NCI-H2171 treated with DMSO at 0.1 percent for 48 hours (cell line): Measurements from ENCODE around the gene PEMT.
A peak's percentile ranks its signal among the peaks of the same experiment; 100 is the strongest.

ENCODE experiments used
- DNase-seq: peaks from one replicate; lab custom pipeline; 2025; lab: John Stamatoyannopoulos, UW

Gene PEMT

DNA sequence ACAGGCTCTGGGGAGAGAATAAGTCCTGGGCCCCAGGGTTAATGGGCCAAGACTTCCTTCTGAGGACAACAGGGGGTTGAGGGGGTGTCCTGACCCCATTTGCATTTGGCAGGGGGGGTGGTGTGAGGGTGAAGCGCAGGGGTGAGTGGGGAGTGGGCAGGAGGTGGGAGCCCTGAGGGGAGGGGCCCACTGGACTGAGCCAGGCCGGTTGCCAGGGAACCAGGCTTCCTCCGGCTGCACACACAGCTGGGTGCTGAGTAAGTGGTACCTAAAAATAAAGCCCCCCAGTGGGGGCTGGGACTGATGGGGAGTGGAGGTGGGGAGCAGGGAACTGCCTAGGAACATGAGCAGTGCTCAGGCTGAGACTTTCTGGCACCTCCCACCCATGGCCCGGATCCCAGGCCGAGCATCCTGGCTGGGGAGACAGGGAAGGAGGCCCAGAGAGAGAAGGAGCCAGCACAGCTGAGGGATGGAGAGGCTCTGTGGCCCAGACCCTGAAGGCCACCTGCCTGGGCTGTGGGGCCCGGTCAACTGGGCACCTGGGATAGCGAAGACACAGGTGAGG lies 87.9 kb downstream of the PEMT start:
- DNase-seq = no peak

DNA sequence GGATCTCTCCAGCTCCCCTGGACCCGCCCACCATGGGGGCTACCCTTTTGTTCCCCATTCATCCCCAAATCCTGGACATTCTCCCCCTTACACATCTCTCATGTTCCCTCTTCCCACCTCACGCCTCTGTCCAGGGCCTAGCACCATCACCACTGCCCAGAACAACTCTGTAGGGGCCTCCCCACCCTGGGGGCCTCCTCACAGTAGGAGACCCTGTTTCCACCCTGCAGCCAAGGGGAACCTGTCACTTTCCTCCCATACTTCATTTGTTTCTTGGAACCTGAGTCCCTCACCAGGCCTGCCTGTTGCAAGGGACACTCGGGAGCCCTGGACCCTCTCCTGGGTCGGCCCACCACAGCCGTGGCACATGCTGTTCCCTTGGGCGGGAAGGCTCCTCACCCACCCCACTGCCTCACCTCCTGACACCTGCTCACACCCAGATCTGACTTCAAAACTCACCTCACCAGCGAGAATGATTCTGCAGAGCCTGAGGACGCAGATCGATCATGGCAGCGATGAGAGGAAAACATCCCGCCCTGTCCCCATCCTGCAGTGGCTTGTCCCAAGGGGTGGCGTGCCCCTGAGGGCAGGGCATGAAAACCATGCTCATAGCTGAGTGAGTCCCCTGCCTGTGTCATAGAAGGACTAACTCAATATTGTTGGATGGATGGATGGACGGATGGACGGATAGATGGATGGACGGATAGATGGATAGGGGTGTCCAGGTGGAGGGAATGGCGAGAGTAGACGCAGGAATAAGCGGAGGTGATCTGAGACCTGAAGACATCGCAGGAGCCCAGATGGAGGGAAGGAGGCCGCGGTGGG lies 88.6 kb downstream of the PEMT start:
- no peak for DNase-seq

DNA sequence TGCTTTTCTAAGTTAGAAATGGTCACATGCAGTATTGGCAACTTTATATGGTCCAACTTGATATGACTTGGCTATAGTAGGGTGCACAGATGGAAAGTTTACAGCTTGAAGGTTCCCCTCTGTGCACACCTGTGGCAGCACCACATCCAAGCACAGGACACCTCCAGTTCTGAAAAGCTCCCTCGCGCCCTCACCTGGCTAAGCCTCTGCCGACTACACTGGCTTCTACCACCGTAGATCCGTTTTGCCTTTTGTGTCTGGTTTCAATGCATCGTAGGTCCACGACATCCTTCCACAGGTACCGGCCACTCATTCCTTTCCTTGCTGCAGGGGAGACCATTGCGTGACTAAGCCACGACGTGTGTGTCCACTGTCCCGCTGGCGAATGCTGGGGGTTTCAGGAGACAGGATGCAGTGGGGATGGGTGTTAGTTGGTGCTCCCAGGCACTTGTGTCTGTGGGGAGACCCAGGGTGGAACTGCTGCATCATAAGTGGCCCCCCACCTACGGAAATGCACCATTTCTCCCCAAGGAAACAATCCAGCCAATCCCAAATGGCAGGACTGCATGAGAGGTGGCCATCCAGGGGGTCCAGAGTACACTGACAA lies 90.4 kb downstream of the PEMT start:
- DNase-seq = no peak

DNA sequence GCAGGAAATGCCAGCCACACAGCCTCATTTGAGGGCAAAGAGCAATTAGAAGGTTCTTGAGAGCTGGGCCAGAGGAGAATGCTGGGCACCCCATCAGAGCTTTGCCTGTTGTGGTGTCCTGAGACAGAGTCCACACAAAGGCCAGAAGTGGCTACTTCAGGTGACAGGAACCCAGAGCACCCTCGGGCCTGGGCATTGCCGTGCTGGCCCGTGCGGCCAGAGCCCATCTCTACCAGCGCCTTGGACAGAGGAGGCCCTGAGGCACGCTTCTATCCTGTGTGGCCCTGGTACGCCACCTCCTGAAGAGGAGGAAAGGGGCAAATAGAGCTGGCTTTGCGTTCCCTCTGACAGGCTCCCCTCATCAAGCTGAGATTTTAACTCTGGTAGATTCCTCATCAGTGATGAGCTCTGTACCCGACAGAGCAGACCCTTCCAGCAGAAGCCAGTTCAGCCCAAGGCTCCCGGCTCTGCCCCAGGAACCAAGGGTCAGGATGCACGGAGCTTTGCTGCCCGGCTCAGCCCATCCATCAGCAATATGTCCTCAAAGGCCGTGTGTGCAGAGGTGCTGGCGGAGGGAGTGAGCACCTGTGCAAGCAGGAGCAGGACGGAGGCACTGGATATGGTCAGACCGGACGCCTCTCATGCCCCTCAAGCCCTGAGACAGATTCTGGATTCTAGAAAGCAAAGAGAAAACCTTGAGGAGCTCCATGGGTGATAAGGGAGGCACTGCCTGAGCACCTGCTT lies 91.9 kb downstream of the PEMT start:
- no peak for DNase-seq

DNA sequence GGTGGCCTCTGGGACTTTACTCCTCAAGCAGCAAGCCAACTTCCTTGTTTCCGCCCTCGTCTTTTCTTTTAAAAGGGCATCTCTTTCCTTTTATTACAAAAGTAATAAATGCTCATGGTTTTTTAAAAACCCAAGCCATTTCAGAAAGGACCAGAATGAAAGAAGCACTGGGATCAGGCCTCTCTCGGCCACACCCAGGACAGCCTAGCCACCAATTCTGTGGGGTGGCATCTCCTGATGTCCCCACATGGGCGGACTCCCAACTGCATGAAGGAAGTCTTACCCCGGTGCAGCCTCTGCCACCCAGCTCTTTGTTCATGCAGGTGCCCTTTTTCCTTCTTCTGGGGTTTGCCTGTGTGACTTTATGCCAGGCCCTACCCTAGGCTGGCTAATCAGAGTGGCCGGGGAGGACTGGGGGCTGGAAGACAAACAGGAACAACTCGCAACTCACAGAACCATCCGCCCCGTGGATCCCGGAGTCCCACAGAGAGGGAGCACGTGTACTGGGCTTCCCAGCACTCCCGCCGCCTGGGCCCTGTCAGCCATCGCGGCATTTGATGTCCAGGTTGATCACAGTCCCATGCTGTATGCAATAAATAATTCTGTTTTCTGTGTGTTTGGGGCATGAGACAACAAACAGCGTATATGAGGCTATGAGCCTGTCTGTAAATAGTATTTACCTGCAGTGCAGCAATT lies 92.8 kb downstream of the PEMT start:
- no peak for DNase-seq

DNA sequence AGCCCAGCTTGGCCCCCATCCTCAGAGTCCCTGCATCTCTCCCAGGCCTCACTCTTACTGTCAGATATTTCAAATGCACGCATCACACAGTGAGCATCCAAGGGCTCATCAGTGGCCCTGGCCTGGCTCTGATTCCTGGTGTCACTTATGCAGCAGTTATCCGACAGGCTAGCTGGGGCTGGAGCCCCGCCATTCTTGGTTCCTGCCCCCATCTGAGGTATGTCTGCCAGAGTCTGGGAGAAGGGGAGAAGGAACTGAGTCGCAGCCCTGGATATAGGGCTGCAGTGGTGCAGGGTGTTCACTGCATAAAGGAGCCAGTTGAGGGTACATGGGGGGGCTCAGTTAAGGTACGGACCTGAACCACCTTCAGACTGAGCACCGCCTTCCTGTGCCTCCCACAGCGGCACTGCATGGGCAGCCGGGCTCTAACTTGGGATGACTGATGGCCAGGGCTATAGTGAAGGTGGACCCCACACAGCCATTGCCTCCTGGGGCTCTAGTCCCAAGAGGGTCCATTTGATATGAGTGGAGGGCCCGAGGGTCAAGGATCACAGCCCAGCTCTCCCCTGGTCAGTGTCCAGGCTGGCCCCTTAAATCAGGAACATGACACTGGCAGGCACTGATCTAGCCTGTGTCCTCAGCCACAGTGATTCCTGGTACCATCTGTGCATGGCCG lies 93.5 kb downstream of the PEMT start:
- no peak for DNase-seq

DNA sequence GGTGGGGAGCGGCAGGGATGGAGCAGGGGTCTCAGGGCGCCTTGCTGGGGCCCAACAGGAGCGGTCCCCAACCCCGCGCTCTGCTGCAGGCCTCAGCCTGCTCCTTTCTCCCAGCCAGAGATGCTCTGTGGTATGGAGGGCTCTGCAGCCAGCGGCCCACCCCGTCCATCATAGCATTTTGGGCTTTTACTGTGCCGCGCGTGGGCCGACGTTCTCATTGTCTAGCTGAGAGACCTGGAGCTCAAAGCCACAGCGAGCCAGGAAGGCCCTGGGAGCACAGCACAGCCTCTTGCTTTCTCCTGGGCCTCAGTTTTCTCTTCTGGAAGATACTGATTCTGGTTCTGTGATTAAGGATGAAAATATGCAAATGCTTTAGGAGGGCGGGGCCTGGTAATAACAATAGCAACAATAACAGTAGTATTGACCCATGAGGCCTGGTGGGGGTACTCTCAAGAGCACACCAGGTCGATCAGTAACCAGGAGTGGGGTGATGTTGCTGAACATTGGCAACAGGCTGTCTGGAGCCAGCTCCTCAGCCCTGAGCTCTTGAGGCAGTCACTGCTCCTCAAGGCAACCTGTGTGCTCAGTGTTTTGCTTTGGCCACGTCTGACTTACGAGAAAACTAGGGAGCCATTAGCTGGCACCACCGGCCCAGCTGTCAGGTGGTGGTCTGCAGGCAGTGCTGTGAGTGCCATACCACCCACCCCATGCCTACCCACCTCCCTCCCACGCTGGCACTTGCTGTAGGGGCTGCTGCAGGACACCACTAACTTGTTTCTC lies 94.3 kb downstream of the PEMT start:
- no peak for DNase-seq

DNA sequence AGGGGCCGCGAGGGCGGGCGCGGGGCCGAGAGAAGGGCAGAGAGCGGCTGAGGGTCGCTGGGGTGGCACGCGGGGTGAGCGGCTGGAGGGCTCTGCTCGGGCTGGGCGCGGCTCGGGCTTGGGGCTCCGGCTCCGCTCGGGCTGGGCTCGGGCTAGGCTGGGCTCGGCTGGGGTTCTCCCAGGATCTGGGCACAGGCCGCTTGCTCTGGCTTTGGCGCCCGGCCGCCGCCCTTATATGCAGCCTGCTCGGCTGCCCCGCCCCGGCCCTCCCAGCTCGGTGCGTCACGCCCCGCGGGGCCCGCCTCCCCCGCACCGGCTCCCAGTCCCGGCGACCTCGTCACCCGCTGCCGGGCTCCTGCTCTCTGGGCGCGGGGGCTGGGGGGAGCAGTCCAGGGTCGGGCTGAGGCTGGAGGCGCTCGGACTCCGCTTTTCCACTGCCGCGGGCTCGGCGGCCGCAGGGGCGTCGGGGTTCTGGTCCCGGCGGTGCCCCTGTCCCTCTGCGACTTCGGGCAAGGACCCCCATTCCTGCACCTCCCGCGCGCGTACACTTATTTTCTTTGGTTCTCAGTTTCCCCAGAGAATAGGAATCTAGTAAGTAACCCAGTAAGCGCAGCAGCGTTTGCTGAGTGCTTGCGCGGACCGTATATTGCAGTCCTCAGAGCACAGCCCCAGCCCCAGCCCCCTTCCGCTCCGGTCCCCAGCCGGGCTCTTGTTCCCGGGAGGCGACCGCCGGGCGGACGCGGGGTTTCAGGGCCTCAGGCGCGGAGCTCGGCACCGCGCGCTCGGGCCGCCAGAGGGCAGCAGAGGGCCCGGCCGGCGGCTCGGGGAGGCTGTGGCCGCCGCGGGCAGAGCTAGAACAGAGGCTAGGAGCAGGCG lies 95.1 kb downstream of the PEMT start, which contains the start of gene RASD1:
Gene RASD1, minus strand, starts transcription at position 207 of the 876 bp plus-strand sequence. CDS start 214 bp downstream, outside the sequence.
- DNase-seq = peak; percentile 78

DNA sequence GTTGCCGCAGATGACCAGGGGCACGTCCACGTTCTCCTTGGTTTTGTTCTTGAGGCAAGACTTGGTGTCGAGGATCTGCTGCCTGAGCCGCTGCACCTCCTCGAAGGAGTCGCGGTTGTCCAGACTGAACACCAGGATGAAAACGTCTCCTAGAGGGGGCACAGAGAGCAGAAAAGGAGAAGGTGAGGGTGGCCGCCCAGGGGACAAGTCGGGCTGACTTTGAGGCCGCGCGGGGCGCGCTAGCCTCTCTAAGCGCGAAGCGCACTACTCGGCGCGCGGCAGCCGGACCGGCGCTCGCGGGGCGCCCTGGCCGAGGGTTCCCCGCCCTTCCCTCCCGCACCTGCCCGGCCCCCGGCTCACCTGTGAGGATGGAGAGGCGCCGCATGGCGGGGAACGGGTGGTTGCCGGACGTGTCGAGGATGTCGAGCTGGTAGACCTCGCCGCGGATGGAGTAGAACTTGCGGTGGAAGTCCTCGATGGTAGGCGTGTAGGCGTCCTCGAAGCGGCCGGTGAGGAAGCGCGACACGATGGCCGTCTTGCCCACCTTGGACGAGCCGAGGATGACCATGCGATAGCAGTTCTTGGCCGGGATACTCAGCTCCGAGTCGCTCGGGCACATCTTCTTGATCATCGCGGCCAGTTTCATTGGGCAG lies 95.8 kb downstream of the PEMT start:
- DNase-seq = peak; percentile 43

DNA sequence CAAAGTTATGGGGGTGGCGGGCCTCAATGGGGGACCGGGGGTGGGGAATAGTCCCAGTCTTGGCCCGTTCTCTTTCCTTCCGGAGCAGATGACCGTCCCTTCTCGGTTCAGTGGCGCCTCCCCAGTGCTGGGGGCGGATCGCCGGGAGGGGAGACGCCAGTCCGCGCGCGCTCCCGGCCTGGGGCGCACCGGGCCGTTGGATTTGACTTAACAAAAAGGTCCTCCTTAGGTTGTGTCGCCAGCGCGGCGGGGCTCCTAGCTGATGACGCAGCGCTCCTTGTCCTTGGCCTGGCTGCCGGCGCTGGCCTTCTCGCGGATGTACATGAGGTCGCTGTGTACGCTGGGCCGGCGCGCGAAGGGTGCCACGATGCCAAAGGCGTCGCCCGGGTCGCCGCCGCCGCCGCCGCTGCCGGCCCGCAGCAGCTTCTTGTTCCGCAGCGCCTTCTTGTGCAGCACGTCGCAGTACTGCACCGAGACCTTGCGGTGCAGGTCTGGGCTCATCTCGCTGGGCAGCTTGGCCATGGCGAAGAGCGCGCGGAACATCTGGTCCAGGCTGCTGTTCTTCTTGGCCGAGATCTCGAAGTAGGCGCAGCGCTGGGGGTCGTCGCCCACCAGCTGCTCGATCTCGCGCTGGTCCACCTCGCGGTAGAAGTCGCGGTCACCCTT lies 96.5 kb downstream of the PEMT start:
- peak; percentile 43 for DNase-seq

DNA sequence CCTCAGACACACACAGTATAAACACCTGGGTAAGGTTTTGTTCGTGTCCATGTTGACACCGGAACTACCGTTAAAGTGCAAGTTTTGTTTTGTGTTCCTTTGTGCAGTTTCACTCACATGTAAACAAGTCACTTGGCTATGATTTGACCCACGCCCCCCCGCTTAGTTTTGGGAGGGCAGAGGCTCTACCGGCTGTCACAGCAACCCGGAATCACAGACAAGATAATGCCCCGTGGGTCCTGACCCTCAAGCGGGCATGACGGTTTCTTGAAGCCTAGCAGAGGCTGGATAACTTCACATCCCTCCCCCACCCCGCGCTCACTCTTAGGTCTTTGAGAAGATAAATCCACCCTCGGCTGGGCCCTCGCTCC lies 97.0 kb downstream of the PEMT start:
- no peak for DNase-seq

DNA sequence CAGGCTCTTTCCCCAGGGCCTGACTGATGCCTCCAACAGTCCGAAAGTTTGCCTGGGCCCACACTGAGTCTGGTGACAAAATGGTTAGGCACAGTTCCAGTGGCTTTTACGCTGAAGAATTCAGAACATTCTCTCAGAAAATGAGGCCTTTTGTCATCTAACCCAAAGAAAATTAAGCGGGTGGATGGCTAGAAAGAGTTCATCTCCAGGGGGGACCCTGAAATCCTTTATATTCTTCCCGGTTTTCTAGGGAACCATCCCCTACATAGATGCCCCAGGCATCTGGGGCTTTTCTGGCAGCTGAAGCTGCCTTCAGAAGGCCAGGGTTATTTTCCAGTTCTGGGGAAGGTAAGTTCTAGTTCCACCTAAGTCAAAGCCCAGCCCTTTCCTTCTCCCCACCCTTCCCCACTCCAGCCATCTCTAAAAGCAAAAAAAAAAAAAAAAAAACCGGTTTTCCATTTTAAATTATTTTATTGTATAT lies 97.5 kb downstream of the PEMT start:
- DNase-seq = no peak

DNA sequence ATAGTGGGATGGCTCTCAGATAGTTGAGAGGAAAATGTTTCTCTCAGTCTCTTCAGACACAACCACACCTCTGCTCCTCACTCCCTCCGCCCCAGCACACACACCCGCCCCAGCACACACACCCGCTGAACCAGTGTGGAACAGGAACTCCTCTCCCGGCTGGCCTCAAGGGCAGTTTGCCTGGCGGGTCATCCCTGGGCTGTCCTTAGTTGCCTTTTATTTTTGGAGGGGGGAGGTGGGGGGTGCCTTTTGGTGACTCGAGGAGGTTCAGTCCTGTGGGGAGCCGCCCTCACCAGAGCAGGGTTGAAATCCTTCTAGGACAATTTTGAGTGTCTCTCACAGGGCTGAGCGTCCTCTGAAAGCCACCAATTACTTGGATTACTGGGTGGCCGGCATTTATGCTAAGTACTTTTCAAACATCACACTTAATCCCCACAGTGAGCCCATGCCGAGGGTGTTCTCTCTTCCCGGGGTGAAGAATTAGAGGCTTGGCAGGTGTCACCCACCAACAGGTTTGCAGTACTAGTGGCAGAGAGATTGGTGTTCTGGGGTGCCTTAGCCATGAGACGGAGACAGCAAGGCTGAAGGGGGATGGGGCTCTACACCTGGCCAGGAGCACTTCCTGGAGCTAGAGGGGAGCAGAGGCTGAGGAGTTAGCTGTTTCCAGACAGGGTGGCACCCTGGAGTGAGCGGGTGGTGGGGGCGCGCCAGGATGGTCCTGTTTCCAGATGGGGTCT lies 98.1 kb downstream of the PEMT start:
- DNase-seq = no peak

DNA sequence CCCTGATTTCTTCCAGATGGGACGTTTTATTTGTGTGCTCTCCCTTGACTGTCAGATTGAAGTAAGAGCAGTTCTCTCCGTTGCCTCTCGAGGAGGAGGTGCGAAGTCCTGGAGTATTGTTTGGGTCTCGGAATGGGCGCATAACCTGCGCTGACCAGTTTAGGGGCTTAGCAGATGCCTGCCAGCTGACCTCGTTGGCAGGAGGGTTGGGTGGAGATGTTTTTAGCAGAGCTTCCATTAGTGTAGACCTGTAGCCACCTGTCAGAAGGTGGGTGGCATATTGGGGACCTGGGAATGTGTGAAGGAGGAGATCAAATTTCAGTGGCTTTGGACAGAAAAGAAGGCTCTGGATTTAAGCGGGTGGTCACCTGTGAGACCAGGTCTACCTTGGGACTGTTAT lies 98.9 kb downstream of the PEMT start:
- DNase-seq = no peak

DNA sequence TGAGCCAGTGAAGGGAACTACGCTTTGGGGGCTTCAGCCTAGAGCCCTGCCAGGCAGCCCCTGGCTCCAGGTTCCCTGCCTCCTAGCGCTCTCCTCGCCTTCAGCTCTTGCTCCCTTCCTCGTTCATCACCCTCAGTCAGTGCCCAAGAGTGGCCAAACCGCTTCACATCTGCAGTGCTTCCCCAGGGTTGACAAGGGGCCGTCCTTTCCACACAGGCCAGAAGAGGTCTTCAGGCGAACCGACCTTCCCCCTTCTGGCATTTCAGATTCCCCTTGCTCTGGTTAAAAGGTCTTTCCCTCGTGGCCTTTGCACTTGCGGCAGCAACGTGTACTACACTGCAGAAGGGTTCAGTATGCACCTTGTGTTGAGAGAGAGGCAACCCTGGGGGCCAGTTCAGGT lies 99.4 kb downstream of the PEMT start:
- DNase-seq = no peak

DNA sequence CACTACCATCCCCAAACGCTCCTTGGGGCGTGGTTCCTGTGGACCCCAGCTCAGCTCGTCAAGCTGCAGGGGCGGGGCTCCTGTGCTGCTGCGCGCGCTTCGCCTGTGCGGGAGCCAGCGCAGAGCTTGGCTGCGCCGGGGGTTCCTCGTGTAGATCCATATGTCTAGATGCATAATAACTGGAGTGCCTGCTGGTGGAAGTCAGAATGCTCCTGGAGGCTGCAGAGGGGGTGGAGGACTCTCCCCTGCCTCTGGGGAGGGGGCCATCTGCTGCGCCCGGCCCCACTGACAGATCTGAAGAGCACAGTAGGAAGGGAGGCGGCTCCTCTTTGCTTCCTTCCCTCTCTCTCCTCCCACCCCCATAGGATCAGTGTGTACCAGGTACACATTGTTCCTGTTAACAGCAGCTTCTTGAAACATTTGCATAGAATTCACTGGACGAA lies 99.9 kb downstream of the PEMT start:
- peak; percentile 68 for DNase-seq

DNA sequence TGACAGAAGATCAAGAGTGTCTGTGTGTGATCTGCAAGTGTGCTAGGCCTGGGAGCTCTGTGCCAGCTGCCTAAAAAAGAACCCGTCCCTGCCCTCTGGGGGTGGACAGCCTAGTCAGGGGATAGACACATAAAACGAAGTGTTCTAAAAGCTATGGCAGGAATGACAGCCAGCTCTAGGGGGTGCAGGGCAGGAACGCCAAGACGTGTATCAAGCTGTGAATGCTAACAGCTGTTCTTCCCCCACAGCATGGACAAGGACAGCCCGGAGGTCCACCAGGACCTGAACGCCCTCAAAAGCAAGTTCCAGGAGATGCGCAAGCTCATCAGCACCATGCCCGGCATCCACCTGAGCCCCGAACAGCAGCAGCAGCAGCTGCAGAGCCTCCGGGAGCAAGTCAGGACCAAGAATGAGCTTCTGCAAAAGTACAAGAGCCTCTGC lies 100.5 kb downstream of the PEMT start:
- DNase-seq = no peak

DNA sequence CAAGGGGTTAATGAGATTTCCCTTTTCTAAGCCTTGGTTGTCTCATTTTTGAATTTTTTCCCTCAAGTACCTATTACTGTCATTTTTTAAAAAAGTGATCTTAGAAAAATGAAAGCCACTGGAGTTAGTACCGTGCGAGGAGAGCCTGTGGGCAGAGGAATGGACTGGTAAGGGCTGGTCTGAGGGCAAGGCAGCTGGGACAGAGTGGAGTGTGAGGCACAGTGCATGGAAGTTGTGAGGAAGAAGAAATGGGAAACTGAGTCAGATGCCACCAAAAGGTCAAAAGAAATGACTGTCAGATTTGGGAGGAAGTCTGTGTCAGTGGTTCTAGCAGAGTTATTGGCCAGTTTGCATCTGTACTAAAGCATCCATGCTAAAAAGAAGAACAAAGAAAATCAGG lies 103.5 kb downstream of the PEMT start:
- no peak for DNase-seq
